ENCODE results near the gene TAS2R40. TPM values are rescaled to one million over a fixed set of nuclear protein-coding genes. Genes with fewer than 3 reads are reported as not detected.

TAS2R40 gene
- total and polyA plus RNA-seq, 3 experiments from 2014 or later: not detected

DNA sequence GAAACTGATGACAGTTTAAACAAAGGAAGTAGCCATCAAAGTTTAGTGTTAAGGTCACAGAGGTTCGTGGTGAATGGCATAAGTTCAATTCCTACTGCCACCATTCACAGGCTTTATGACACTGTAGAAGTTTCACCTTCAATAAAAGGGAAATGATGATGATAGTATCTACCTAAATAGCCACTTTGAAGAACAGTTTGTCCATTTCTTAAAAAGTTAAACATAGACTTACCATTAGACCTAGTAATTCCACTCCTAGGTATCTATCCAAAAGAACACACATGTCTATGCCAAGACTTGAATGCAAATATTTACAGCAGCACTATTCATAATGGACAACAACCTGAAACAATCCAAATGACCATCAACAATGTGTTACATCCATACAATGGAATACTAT lies 22.5 kb downstream of the TAS2R40 start:
- Mint-ChIP-seq H3K27me3 (no peaks in the 10 kb centered on the region), H3K4me3 (no peak overlapping the region), H3K27ac (peak overlapping the region in 1 of 8 donors; percentile 38), H3K36me3 (peaks cover 2 to 10% (median 3%) of the 10 kb centered on the region in 3 donors), H3K4me1 (peaks cover 57 to 76% (median 72%) of the 10 kb centered on the region in 3 donors), H3K9me3 (peaks cover 0 to 5% (median 4%) of the 10 kb centered on the region in 5 donors)
- H3K36me3 ChIP-seq (ENCODE audit: insufficient read depth, low read length): no peaks in the 10 kb centered on the region
- no peaks in the 10 kb centered on the region for H3K27me3 ChIP-seq (ENCODE audit: insufficient read depth, low read length, poor library complexity, severe bottlenecking)
- no peak for DNase-seq
- ChIA-PET CTCF (interaction anchor here (1.0 to 7.3 kb wide), 5 partner anchors 13 to 172 kb away, joined by 3 to 69 read pairs (median 10); no protein-coding TSS in a partner anchor), POLR2A (interaction anchor here (1.0 kb wide), 1 partner anchor 20 kb away, joined by 3 read pairs; no protein-coding TSS in a partner anchor)
- H3K9me3 ChIP-seq (ENCODE audit: low read length): no peaks in the 10 kb centered on the region
- peaks cover 42% of the 10 kb centered on the region for H3K4me1 ChIP-seq (ENCODE audit: insufficient read depth, low read length)
- H3K27ac ChIP-seq (ENCODE audit: low read depth, low read length): no peak overlapping the region
- no peak overlapping the region for H3K4me3 ChIP-seq (ENCODE audit: low read length)

DNA sequence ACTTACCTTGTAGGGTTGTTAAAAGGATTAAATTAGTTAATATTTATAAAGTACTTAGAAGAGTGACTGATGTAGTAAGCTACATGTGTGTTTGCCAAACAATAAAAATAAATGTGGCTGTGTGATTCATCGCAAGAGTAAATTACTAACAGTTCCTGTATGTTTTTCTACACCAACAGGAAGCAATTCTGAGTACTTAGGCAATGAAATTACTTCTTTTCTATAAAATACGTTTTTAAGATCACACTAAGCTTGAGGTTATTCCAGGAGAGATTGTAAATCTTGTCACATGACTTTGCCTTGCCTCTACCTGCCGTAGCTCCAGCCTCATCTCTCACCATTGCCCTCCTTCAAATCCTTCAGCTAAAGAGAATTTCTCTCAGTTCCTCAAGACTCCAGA lies 23.3 kb downstream of the TAS2R40 start:
- Mint-ChIP-seq H3K4me1 (peaks cover 64 to 84% (median 80%) of the 10 kb centered on the region in 3 donors), H3K36me3 (peaks cover 2 to 17% (median 8%) of the 10 kb centered on the region in 3 donors), H3K4me3 (peak overlapping the region in 4 of 7 donors; percentile 6 to 54 (median 42)), H3K9me3 (peaks cover 6 to 11% (median 6%) of the 10 kb centered on the region in 5 donors), H3K27me3 (no peaks in the 10 kb centered on the region), H3K27ac (peak overlapping the region in 6 of 8 donors; percentile 17 to 79 (median 48))
- Histone ChIP-seq H3K27ac (ENCODE audit: low read depth, low read length) (no peak overlapping the region), H3K4me3 (ENCODE audit: low read length) (no peak overlapping the region), H3K36me3 (ENCODE audit: insufficient read depth, low read length) (no peaks in the 10 kb centered on the region), H3K4me1 (ENCODE audit: insufficient read depth, low read length) (peaks cover 48% of the 10 kb centered on the region), H3K27me3 (ENCODE audit: insufficient read depth, low read length, poor library complexity, severe bottlenecking) (no peaks in the 10 kb centered on the region), H3K9me3 (ENCODE audit: low read length) (no peaks in the 10 kb centered on the region)
- DNase-seq: no peak
- ChIA-PET CTCF (interaction anchor here (0.9 to 7.3 kb wide), 7 partner anchors 12 to 171 kb away, joined by 3 to 69 read pairs (median 3); no protein-coding TSS in a partner anchor), POLR2A (interaction anchor here (0.9 kb wide), 1 partner anchor 18 kb away, joined by 4 read pairs; the partner anchor contains the start of gene GSTK1)

DNA sequence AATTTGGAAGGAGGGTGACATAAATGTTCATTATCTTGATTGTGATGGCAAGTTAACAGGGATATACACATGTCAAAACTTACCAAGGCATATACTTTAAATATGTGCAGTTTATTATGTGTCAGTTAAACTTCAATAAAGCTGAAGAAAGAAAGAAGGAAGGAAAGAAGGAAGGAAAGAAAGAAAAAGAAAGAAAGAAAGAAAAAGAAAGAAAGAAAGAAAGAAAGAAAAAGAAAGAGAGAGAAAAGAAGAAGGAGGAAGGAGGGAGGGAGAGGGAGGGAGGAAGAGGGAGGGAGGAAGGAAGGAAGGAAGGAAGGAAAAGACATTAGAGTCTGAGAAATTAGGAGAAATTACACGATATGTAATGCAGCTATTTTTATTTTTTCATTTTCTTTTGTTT lies 25.5 kb downstream of the TAS2R40 start:
- H3K27me3 ChIP-seq (ENCODE audit: insufficient read depth, low read length, poor library complexity, severe bottlenecking): no peaks in the 10 kb centered on the region
- peaks cover 65% of the 10 kb centered on the region for H3K4me1 ChIP-seq (ENCODE audit: insufficient read depth, low read length)
- Mint-ChIP-seq H3K9me3 (peaks cover 6 to 17% (median 13%) of the 10 kb centered on the region in 5 donors), H3K4me1 (peaks cover 79 to 94% (median 92%) of the 10 kb centered on the region in 3 donors), H3K36me3 (peaks cover 6 to 25% (median 12%) of the 10 kb centered on the region in 3 donors), H3K4me3 (peak overlapping the region in 1 of 7 donors; percentile 37), H3K27ac (peak overlapping the region in 2 of 8 donors; percentile 45 to 84), H3K27me3 (no peaks in the 10 kb centered on the region)
- H3K9me3 ChIP-seq (ENCODE audit: low read length): no peaks in the 10 kb centered on the region
- POLR2A ChIA-PET: interaction anchor here (0.9 to 1.5 kb wide), 2 partner anchors 15 to 41 kb away, joined by 3 to 5 read pairs; partner anchors contain the start of gene CASP2
- no peak overlapping the region for H3K4me3 ChIP-seq (ENCODE audit: low read length)
- no peaks in the 10 kb centered on the region for H3K36me3 ChIP-seq (ENCODE audit: insufficient read depth, low read length)
- CTCF ChIA-PET: interaction anchor here (1.0 to 1.7 kb wide), 3 partner anchors 40 to 132 kb away, joined by 3 to 5 read pairs (median 4); partner anchors contain the start of gene CASP2
- H3K27ac ChIP-seq (ENCODE audit: low read depth, low read length): no peak overlapping the region
- DNase-seq: no peak

DNA sequence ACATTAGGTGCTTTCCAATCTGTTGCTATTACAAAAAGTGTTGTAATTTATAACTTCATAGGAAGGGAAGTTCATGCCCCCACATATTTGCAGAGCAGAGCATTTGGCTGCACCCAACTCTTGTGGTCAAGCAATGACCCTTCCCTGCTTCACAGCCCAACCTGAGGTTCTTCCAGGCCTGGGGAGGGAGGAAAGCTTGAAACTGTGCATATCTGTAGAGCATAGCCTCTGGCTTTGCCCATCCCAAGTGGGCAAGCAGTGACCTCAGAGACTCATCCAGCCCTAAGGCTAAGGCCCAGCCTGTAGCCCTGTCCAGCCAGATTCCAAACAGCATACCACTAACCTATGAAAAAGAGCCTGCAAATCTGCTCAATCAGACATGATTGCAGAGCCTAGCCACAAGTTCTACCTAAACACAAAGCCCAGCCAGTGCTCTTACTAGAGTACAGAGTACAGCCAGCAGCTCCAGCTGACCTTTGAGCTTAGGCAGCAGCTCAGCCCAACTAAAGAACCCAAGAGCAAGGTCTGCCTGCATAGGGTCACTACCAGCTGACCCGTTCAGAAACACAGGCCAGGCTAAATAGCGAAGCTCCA lies 27.0 kb downstream of the TAS2R40 start:
- no peak overlapping the region for H3K27ac ChIP-seq (ENCODE audit: low read depth, low read length)
- CTCF ChIA-PET: interaction anchor here (1.4 to 2.7 kb wide), 5 partner anchors 8 to 168 kb away, joined by 4 to 21 read pairs (median 6); partner anchors contain the start of gene GSTK1
- H3K9me3 Mint-ChIP-seq: peaks cover 10 to 20% (median 17%) of the 10 kb centered on the region in 5 donors
- no peak for DNase-seq
- H3K9me3 ChIP-seq (ENCODE audit: low read length): no peaks in the 10 kb centered on the region
- H3K27me3 ChIP-seq (ENCODE audit: insufficient read depth, low read length, poor library complexity, severe bottlenecking): no peaks in the 10 kb centered on the region
- H3K36me3 Mint-ChIP-seq: peaks cover 10 to 29% (median 14%) of the 10 kb centered on the region in 3 donors
- no peaks in the 10 kb centered on the region for H3K36me3 ChIP-seq (ENCODE audit: insufficient read depth, low read length)
- peaks cover 72% of the 10 kb centered on the region for H3K4me1 ChIP-seq (ENCODE audit: insufficient read depth, low read length)
- peak overlapping the region in 3 of 7 donors; percentile 12 to 19 (median 19) for H3K4me3 Mint-ChIP-seq
- peaks cover 84 to 99% (median 97%) of the 10 kb centered on the region in 3 donors for H3K4me1 Mint-ChIP-seq
- no peak overlapping the region for H3K4me3 ChIP-seq (ENCODE audit: low read length)
- POLR2A ChIA-PET: interaction anchor here (0.6 to 3.0 kb wide), 4 partner anchors 15 to 140 kb away, joined by 3 to 10 read pairs (median 6); partner anchors contain the start of genes CASP2 and GSTK1
- H3K27me3 Mint-ChIP-seq: no peaks in the 10 kb centered on the region
- H3K27ac Mint-ChIP-seq: peak overlapping the region in 5 of 8 donors; percentile 23 to 86 (median 60)

DNA sequence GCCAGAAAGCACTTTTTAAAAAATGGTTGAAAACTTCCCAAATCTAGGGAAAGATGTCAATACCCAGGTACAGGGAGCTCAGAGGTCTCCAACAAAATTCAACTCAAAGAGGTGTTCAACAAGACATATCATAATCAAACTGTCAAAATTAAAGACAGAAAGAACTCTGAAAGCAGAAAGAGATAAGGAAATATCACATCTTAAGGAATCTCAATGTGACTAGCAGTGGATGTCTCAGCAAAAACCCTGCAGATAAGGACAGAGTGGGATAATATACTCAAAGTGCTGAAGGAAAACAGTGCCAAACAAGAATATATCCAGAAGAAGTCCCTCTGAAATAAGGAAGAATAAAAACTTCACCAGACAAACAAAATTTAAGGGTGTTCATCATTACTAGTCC lies 28.4 kb downstream of the TAS2R40 start:
- no peaks in the 10 kb centered on the region for H3K36me3 ChIP-seq (ENCODE audit: insufficient read depth, low read length)
- Mint-ChIP-seq H3K27me3 (no peaks in the 10 kb centered on the region), H3K4me3 (peak overlapping the region in 6 of 7 donors; percentile 28 to 61 (median 40)), H3K27ac (peak overlapping the region in 7 of 8 donors; percentile 1 to 81 (median 62)), H3K9me3 (peaks cover 12 to 20% (median 18%) of the 10 kb centered on the region in 5 donors), H3K4me1 (peaks cover 83 to 97% (median 97%) of the 10 kb centered on the region in 3 donors), H3K36me3 (peaks cover 11 to 29% (median 14%) of the 10 kb centered on the region in 3 donors)
- H3K4me1 ChIP-seq (ENCODE audit: insufficient read depth, low read length): peaks cover 69% of the 10 kb centered on the region
- H3K27me3 ChIP-seq (ENCODE audit: insufficient read depth, low read length, poor library complexity, severe bottlenecking): no peaks in the 10 kb centered on the region
- CTCF ChIA-PET: interaction anchor here (0.6 to 2.7 kb wide), 8 partner anchors 9 to 172 kb away, joined by 3 to 21 read pairs (median 4); no protein-coding TSS in a partner anchor
- no peak for DNase-seq
- H3K4me3 ChIP-seq (ENCODE audit: low read length): peak overlapping the region; percentile 20
- POLR2A ChIA-PET: interaction anchor here (0.6 to 3.0 kb wide), 7 partner anchors 13 to 452 kb away, joined by 3 to 10 read pairs (median 4); partner anchors contain the start of genes CASP2 and GSTK1
- no peak overlapping the region for H3K27ac ChIP-seq (ENCODE audit: low read depth, low read length)
- H3K9me3 ChIP-seq (ENCODE audit: low read length): no peaks in the 10 kb centered on the region

DNA sequence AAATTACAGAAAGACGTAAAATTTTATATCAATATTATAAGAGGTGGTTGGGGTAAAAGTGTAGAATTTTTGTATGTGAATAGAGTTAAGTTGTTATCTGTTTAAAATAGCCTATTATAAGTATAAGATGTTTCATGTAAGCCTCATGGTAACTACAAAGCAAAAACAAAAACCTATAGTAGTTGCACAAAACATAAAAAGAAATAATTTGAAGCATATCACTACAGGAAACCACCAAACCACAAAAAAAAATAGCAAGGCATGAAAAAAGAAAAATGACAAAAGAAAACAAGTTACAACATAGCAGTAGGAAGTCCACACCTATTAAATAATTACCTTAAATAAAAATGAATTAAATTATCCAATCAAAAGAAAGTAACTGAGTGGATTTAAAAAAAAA lies 29.0 kb downstream of the TAS2R40 start:
- peak overlapping the region; percentile 1 to 81 (median 48) for H3K27ac Mint-ChIP-seq
- H3K4me1 Mint-ChIP-seq: peaks cover 83 to 97% (median 97%) of the 10 kb centered on the region in 3 donors
- peaks cover 11 to 29% (median 14%) of the 10 kb centered on the region in 3 donors for H3K36me3 Mint-ChIP-seq
- peaks cover 69% of the 10 kb centered on the region for H3K4me1 ChIP-seq (ENCODE audit: insufficient read depth, low read length)
- no peaks in the 10 kb centered on the region for H3K27me3 Mint-ChIP-seq
- H3K27me3 ChIP-seq (ENCODE audit: insufficient read depth, low read length, poor library complexity, severe bottlenecking): no peaks in the 10 kb centered on the region
- H3K4me3 Mint-ChIP-seq: peak overlapping the region; percentile 28 to 61 (median 47)
- no peak overlapping the region for H3K4me3 ChIP-seq (ENCODE audit: low read length)
- DNase-seq: peak in 2 of 5 donors; percentile 68 to 81
- H3K9me3 ChIP-seq (ENCODE audit: low read length): no peaks in the 10 kb centered on the region
- H3K9me3 Mint-ChIP-seq: peaks cover 12 to 20% (median 18%) of the 10 kb centered on the region in 5 donors
- POLR2A ChIA-PET: interaction anchor here (0.6 to 3.0 kb wide), 4 partner anchors 13 to 157 kb away, joined by 4 to 10 read pairs (median 6); partner anchors contain the start of genes CASP2 and GSTK1
- H3K27ac ChIP-seq (ENCODE audit: low read depth, low read length): no peak overlapping the region
- CTCF ChIA-PET: interaction anchor here (0.6 to 2.7 kb wide), 9 partner anchors 8 to 171 kb away, joined by 3 to 21 read pairs (median 4); no protein-coding TSS in a partner anchor
- H3K36me3 ChIP-seq (ENCODE audit: insufficient read depth, low read length): no peaks in the 10 kb centered on the region

DNA sequence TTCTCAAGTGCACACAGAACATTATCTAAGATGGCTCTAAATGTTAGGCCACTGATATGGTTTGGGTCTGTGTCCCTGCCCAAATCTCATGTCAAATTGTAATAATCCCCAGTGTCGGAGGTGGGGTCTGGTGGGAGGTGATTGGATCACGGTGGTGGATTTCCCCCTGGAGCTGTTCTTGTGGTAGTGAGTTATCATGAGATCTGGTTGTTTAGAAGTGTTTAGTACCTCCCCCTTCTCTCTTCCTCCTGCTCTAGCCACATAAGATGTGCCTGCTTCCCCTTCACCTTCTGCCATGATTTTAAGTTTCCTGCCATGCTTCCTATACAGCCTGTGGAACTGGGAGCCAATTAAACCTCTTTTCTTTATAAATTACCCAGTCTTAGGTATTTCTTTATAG lies 30.2 kb downstream of the TAS2R40 start:
- H3K36me3 ChIP-seq (ENCODE audit: insufficient read depth, low read length): no peaks in the 10 kb centered on the region
- Mint-ChIP-seq H3K4me3 (peak overlapping the region in 6 of 7 donors; percentile 28 to 60 (median 50)), H3K27me3 (no peaks in the 10 kb centered on the region), H3K27ac (peak overlapping the region; percentile 1 to 79 (median 60)), H3K36me3 (peaks cover 11 to 25% (median 14%) of the 10 kb centered on the region in 3 donors), H3K9me3 (peaks cover 11 to 20% (median 18%) of the 10 kb centered on the region in 5 donors), H3K4me1 (peaks cover 82 to 97% (median 97%) of the 10 kb centered on the region in 3 donors)
- H3K9me3 ChIP-seq (ENCODE audit: low read length): no peaks in the 10 kb centered on the region
- CTCF ChIA-PET: interaction anchor here (1.5 to 1.9 kb wide), 2 partner anchors 12 to 27 kb away, joined by 4 to 7 read pairs; no protein-coding TSS in a partner anchor
- H3K4me3 ChIP-seq (ENCODE audit: low read length): no peak overlapping the region
- DNase-seq: peak in 1 of 5 donors; percentile 14
- H3K27me3 ChIP-seq (ENCODE audit: insufficient read depth, low read length, poor library complexity, severe bottlenecking): no peaks in the 10 kb centered on the region
- no peak overlapping the region for H3K27ac ChIP-seq (ENCODE audit: low read depth, low read length)
- POLR2A ChIA-PET: interaction anchor here (0.5 to 1.0 kb wide), 2 partner anchors 11 to 467 kb away, joined by 4 read pairs; partner anchors contain the start of gene GSTK1
- H3K4me1 ChIP-seq (ENCODE audit: insufficient read depth, low read length): peaks cover 67% of the 10 kb centered on the region
